SHP77 (cell line): ENCODE results near the gene MED15.
"Not testable (repeated sequence)": the region's sequence is repeated elsewhere in the genome, so short reads cannot be mapped to it uniquely, and the experiment has no call there.

ENCODE experiments used
- DNase-seq, 2 experiments: peaks; one replicate each; lab custom pipeline; 2025; lab: John Stamatoyannopoulos, UW

The MED15 gene

DNA sequence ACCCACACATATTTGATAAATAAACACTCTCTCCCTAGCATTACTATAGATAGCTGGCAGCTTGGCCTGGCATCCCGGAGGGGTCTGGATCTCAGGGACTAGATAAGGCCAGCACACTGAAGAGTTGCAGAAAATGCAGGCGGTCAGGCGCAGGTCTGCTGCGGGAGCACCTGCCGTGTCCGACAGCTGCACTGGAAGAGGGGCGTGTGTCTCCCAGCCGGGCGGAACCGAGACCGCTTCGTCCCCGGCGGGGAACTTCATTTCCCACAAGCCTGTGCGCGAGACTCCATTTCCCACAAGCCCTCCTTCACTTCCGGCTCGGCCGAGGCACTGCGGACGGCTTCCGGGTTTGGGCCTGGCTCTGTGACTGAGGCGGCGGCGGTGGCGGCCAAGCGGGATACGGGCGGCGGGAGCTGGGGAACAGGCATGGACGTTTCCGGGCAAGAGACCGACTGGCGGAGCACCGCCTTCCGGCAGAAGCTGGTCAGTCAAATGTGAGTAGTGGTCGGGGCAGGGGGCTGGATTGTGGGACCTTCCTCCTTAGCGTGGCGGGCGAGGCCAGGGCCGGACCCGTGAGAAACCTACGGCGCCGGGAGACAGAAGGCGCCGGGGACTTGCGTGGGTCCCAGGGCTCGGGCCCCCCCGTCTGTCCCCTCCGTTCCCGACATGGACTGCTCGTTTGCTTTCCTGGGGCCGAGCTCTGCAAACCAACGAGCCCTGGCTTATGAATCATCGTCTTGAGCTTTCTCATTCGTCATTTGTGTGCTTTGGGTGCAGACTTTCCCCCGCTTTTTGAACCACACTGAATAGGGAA is at the start of gene MED15:
TSS of gene MED15 (plus strand) at position 358 of the 814 bp plus-strand sequence. CDS start at position 427, 69 bp downstream.
- peak; percentile 90 to 96 for DNase-seq

DNA sequence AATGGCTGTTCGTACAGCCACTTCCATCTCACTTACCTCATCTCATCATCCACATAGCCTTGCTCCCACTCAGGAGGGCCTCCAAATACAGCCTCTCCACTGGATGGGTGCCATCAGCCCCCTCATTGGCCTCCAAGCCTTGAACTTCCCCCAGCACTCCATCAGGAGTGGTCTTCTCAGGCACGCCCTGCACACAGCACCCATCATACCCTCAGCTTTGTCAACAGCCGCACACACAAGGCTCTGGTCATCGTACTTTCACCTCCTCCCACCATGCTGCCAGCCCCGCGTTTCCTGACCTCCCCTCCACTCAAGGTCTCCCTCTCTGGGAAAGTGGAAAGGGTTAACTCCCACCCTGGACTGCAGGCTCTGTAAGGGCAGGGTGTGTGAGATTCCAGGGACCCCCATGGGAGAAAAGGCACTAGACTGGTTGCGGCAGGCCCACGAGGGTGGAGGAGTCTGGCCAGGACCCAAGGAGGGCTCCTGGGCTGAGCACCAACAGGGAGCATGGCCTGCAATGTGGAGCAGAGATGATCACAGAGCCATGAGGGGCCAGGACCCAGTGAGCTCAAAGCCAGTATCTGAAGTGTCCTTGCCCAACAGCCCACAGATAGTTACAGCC is 48.8 kb upstream of the MED15 start:
- no peak for DNase-seq

GRCh38 chr22:20459152-20459542 is 48.3 kb upstream of the MED15 start:
- DNase-seq: no peak

DNA sequence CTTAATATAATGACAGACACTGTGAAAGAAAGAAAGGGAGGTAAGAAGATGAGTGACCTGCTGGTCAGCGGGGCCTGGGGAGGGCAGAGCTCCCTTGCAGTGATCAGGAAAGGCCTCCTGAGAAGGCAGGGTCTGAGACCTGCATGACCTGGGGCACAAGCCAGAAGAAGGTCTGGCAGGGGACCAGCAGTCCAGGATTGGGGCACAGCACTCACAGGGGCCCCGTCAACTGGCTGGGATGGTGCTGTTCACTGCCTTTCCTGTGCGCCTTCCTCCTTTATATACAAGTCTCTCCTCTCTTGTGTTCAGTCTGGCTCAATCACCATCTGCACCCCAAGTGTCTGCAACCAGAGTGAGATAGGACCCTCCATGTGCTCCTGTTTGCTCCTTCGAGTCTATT is 47.5 kb upstream of the MED15 start:
- no peak for DNase-seq

- DNase-seq: no peak
Observed at GRCh38 chr22:20463324-20464095, 43.9 kb upstream of the MED15 start.

DNA sequence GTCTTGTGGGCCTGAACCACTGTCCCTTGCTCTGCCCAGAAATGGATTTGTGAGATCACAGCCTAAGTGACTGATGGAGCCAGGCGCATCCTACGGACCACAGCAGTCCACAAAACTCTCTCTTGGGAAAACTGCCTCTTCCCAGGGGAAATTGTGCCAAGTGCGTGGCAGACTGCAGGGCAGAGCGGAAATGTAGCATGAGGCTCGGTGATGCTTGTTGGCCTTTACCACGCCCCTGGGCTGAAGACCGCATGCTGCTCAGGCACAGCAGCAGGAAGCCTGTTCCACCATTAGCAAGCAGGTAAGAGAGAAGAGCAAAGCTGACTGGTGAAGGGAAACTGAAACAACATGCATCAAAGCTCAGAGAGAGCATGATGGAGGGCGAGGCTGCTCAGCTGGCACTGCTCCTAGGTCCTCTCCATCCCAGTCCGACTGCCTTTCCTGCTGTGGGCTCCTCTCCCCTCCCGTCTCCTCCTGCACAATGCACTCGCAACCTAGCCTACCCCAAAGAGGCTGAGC is 43.3 kb upstream of the MED15 start:
- DNase-seq: no peak

- DNase-seq: no peak
Observed at GRCh38 chr22:20464912-20465758, 42.3 kb upstream of the MED15 start.

GRCh38 chr22:20465759-20466077 is 41.7 kb upstream of the MED15 start:
- DNase-seq: no peak

GRCh38 chr22:20466659-20467379 is 40.6 kb upstream of the MED15 start:
- no peak for DNase-seq

- no peak for DNase-seq
Observed at GRCh38 chr22:20469110-20469868, 38.1 kb upstream of the MED15 start.

DNA sequence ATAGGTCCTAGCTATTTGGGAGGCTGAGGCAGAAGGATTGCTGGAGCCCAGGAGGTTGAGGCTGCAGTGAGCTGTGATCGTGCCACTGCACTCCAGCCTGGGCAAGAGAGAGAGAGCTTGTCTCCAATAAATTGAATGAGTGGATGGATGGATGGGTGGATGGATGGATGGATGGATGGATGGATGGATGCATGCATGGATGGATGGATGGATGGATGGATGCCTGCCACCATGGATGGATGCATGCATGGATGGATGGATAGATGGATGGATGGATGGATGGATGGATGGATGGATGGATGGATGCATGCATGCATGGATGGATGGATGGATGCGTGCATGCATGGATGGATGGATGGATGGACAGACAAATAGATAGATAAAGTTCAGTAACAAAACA is 36.9 kb upstream of the MED15 start:
- not testable (repeated sequence) for DNase-seq

DNA sequence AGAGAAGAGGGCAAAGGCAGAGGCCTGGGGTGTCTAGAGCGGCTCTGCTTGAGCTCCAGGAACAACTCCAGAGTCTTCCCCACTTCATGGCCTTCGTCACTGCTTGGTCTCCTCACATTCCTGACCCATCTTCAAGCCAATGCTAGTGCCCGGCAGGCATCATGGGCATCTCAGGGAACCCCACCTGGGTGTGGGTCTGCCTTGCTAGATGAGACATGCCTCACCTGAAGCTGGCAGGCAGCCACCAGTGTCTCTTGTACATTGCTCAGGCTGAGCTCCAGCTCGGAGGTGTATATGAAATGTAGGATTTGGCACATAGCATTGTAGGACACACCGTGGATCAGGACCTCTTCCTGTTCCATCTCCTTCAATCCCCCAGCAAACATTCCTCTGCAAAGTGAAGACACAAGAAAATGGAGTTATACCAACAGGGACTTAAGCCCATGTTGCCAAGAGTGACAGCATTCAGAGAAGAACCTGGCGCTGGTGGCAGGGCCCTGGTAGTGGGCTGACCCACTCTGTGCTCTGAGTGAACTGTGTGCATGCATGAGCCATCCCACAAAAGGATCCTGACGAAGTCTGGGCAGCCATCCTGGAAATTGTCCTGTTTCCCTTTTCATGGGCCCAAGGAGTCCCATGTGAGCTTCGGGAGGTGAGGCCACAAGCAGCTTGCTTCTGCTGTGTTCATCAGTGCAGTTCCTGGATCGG is 36.1 kb upstream of the MED15 start:
- no peak for DNase-seq

DNA sequence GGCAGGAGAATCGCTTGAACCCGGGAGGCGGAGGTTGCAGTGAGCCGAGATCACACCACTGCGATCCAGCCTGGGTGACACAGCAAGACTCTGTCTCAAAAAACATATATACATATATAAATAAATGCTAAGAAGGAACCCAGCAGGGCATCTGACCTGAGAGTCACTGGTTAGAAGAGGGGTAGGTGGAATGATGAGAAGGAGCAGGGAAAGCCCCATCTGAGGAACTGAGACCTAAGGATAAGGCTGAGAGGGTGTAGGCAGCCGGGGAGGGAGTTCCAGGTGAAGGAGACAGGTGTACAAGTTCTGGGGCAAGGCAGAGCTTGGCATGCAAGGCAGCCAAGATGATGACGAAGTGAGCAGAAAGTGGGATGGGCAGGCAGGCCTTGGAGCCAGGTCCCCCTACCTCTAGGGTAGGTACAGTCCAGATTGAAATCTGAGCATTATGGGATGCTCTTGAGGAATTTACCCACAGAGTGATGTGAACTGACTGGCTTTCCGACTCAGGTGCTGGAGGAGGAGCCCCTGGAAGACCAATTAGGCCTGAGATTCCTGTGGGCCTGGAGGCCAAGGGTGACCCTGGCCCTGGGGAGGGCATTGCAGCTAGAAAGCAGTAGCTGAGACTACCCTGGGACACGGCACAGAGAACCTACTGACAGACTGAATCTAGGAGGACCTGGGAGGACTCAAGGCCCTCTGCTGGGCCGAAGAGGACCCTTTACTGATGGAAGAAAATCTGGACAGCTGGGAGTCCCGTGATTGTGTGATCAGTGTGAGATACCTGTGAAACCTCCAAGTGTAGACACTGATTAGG is 34.6 kb upstream of the MED15 start:
- DNase-seq: no peak

DNA sequence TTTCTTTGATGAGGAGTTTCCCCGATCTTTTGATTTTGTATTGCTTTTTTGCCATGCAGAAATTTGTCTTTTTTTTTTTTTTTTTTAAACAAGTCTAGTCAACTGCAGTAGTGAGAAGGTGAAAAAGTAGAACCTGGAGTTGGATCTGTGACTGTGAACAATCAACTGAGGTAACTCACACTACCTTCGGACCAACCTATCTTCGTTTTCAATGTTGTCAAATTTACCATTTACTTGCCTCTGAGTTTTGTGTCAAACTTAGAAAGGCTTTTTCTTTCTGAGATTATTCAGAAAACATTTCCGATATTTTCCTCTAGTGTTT is 32.3 kb upstream of the MED15 start:
- no peak for DNase-seq

- DNase-seq: not testable (repeated sequence)
Observed at GRCh38 chr22:20475569-20475968, 31.8 kb upstream of the MED15 start.

DNA sequence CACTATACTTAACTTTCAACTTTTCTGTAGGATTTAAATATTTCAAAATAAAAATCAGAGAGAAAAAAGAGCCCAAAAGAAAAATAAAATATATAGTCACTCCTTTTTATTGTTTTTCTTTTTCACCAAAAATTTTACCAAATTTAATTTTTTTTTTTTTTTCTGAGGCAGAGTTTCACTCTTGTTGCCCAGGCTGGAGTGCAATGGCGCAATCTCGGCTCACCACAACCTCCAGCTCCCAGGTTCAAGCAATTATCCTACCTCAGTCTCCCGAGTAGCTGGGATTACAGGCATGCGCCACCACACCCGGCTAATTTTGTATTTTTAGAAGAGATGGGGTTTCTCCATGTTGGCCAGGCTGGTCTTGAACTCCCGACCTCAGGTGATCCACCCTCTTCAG is 29.4 kb upstream of the MED15 start:
- DNase-seq: not testable (repeated sequence)

- no peak for DNase-seq
Observed at GRCh38 chr22:20479612-20480196, 27.7 kb upstream of the MED15 start.

DNA sequence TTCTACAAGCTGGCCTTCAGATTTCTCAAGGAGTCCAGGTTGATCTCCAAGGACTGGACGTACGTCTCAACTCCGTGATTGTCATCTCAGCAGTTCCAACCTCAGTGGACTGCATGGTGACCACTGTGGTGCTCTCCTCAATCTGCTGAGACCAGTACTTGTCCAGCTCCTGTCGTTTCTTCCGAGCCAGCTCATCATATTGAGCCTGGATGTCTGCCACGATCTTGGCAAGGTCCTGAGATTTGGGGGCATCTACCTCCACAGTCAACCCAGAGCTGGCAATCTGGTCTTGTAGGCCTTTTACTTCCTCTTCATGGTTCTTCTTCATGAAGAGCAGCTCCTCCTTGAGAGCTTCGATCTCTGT is 24.3 kb upstream of the MED15 start:
- DNase-seq: not testable (repeated sequence)

DNA sequence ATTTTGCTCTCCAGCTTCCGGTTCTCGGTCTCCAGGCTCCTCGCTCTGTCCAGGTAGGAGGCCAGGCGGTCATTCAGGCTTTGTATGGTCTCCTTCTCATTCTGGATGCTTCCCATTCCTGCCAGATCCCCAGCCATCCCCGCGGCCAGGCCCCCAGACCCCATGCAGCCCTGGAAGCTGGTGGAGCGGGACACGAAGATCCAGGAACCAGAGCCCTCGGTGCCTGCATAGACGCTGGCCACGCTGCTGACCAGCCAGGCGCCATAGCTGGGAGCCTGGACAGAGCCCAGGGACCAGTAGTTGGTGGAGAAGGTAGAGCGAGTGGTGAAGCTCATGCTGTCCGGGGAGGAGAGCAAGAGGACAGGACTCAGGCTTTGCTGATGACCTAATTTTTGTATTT is 23.6 kb upstream of the MED15 start:
- DNase-seq: no peak
